Measurements from ENCODE around the gene NCF2.

NCF2 gene

DNA sequence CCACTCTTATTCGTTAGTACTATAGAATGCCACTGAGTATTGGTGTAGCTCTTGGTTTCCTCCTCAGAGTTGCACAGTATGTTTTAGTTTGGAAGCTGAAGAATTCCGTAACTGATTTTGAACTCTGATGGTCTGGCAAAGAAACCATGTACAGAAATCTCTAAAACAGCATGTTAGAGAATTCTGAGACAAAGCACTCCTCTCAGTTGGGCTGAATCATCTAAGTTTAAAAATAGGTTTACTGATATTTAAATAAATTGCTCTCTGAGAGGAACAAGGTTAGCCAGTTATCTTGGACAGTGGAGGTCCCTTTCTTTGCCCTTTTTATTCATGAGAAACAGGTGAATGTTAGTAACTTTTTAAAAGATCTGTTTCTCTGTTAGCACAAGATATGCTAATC, 43.8 kb downstream of the NCF2 start:
- H3K9me3 Mint-ChIP-seq = no peaks in the 10 kb centered on the region
- no peak overlapping the region for H3K27ac Mint-ChIP-seq
- peaks cover 52% of the 10 kb centered on the region for H3K36me3 Mint-ChIP-seq
- peaks cover 12% of the 10 kb centered on the region for H3K4me1 Mint-ChIP-seq
- CTCF ChIA-PET = interaction anchor here (1.0 to 1.1 kb wide), 2 partner anchors 17 to 76 kb away, joined by 3 read pairs; no protein-coding TSS in a partner anchor
- no peak overlapping the region for H3K4me3 Mint-ChIP-seq
- no peaks in the 10 kb centered on the region for H3K27me3 Mint-ChIP-seq
- DNase-seq = no peak

GRCh38 chr1:183544598-183545297, 45.5 kb downstream of the NCF2 start:
- DNase-seq = no peak
- H3K36me3 Mint-ChIP-seq = peaks cover 52% of the 10 kb centered on the region

DNA sequence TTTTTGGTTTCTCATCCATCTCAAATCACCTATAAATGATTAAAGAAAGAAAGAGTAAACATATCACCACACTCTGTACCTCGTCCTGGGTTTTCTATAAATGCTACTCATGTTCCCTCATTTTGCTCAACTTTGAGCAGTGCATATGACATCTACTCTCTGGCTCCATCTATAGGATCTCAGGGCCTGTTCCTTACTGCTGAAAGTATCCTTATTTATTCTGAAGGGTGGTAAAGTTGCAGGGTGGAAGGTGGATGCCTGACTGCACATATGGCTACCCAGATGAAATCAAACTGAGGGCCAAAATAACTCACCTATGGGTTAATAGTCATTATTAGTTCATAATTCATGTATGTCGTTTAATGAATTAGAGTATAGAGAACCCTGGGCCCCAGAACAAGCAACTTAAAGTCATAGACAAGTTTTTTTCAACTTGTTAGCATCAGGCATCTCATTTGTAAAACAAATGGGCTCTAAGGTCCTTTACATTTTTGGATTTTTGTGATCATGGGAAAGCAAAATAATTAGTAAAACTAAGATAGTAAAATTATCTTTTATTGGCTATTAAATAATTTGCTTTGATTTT, 46.5 kb downstream of the NCF2 start:
- Mint-ChIP-seq H3K36me3 (peaks cover 59% of the 10 kb centered on the region), H3K9me3 (no peaks in the 10 kb centered on the region), H3K4me1 (peaks cover 12% of the 10 kb centered on the region), H3K27ac (peak overlapping the region; percentile 13), H3K4me3 (no peak overlapping the region), H3K27me3 (no peaks in the 10 kb centered on the region)
- no peak for DNase-seq
- CTCF ChIA-PET = no interaction called here

More at GRCh38 chr1:183544598-183545297, 45.5 kb downstream of the NCF2 start:
- H3K27me3 Mint-ChIP-seq = no peaks in the 10 kb centered on the region
- H3K4me3 Mint-ChIP-seq = no peak overlapping the region
- H3K4me1 Mint-ChIP-seq = peaks cover 12% of the 10 kb centered on the region
- H3K9me3 Mint-ChIP-seq = no peaks in the 10 kb centered on the region
- no peak overlapping the region for H3K27ac Mint-ChIP-seq
- CTCF ChIA-PET = interaction anchor here (0.7 to 1.7 kb wide), 4 partner anchors 30 to 77 kb away, joined by 3 to 8 read pairs (median 4); no protein-coding TSS in a partner anchor

GRCh38 chr1:183537405-183537804, 52.9 kb downstream of the NCF2 start:
- Mint-ChIP-seq H3K4me3 (no peak overlapping the region), H3K27me3 (no peaks in the 10 kb centered on the region), H3K27ac (no peak overlapping the region), H3K36me3 (peaks cover 60% of the 10 kb centered on the region), H3K4me1 (peaks cover 6% of the 10 kb centered on the region), H3K9me3 (no peaks in the 10 kb centered on the region)
- DNase-seq = no peak
- CTCF ChIA-PET = no interaction called here

DNA sequence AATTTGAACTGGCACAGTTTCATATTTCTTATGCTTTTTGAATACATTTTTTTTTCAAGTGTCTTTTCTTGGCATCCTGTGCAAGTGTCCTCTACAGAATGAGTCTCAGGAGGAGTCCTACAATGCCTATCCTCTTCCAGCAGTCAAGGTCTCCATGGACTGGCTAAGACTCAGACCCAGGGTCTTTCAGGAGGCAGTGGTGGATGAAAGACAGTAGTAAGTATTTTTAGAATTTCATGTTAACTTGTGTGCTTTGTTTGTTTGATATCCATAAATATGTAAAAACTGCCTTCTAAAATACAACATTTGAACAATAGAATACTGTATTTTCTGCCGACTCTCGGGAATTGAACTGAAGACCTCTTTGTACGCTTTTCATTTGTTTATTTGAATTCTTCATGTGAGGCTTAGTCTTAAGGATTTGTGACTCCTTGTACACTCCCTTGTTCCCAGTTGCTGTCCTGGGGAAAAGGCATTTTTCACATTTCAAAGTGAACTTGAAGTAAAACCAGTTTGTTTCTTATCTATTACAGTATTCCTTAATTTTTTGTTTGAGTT, 56.6 kb downstream of the NCF2 start:
- H3K9me3 Mint-ChIP-seq = no peaks in the 10 kb centered on the region
- CTCF ChIA-PET = no interaction called here
- no peaks in the 10 kb centered on the region for H3K4me1 Mint-ChIP-seq
- no peaks in the 10 kb centered on the region for H3K27me3 Mint-ChIP-seq
- no peak for DNase-seq
- H3K4me3 Mint-ChIP-seq = no peak overlapping the region
- H3K27ac Mint-ChIP-seq = no peak overlapping the region
- H3K36me3 Mint-ChIP-seq = peaks cover 51% of the 10 kb centered on the region

DNA sequence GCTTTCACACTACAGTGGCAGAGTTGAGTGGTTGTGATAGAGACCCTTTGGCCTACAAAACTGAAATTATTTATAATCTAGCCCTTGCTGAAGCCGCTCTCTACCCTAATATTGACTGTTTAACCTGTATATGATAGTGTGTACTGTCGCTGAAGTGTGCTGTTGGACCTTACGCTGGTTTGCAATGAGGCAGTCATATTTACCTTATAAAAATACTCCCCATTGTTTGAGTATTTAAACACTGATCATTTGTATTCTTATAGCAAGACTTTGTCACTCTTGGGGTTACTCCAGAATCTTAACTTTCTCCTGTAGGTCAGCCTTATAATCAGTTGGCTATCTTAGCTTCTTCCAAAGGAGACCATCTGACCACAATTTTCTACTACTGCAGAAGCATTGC, 61.7 kb downstream of the NCF2 start:
- CTCF ChIA-PET = no interaction called here
- DNase-seq = no peak
- no peaks in the 10 kb centered on the region for H3K9me3 Mint-ChIP-seq
- H3K27me3 Mint-ChIP-seq = no peaks in the 10 kb centered on the region
- H3K4me3 Mint-ChIP-seq = no peak overlapping the region
- peaks cover 42% of the 10 kb centered on the region for H3K36me3 Mint-ChIP-seq
- no peak overlapping the region for H3K27ac Mint-ChIP-seq
- no peaks in the 10 kb centered on the region for H3K4me1 Mint-ChIP-seq

GRCh38 chr1:183522104-183522503, 68.2 kb downstream of the NCF2 start:
- no peak overlapping the region for H3K27ac Mint-ChIP-seq
- no peaks in the 10 kb centered on the region for H3K4me1 Mint-ChIP-seq
- CTCF ChIA-PET = interaction anchor here (1.5 kb wide), 1 partner anchor 18 kb away, joined by 5 read pairs; no protein-coding TSS in a partner anchor
- H3K9me3 Mint-ChIP-seq = no peaks in the 10 kb centered on the region
- no peak for DNase-seq
- H3K4me3 Mint-ChIP-seq = no peak overlapping the region
- peaks cover 42% of the 10 kb centered on the region for H3K36me3 Mint-ChIP-seq
- H3K27me3 Mint-ChIP-seq = no peaks in the 10 kb centered on the region

DNA sequence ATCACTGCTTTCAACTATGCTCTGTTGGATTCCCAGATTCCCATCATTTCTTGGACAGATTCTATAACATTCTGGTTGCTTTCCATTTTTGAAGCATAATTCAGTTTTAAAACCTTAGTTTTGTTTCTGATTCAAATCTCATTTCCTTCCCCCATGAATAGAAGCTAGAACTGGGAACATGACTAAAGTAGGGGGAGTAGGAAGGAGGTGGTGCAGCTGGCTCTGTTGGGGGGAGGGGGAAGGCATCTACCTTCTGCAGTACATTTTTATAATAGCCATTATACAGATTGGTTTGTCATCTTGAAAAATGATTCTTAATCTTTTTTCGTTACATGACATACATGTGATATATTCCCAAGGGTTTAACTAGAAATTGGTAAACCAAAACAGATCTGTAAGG, 69.9 kb downstream of the NCF2 start:
- no peak overlapping the region for H3K4me3 Mint-ChIP-seq
- no peaks in the 10 kb centered on the region for H3K9me3 Mint-ChIP-seq
- CTCF ChIA-PET = interaction anchor here (1.0 kb wide), 1 partner anchor 47 kb away, joined by 3 read pairs; no protein-coding TSS in a partner anchor
- peaks cover 48% of the 10 kb centered on the region for H3K36me3 Mint-ChIP-seq
- H3K27ac Mint-ChIP-seq = no peak overlapping the region
- H3K27me3 Mint-ChIP-seq = no peaks in the 10 kb centered on the region
- no peak for DNase-seq
- no peaks in the 10 kb centered on the region for H3K4me1 Mint-ChIP-seq

GRCh38 chr1:183517401-183517800, 72.9 kb downstream of the NCF2 start:
- CTCF ChIA-PET = no interaction called here
- no peak overlapping the region for H3K4me3 Mint-ChIP-seq

DNA sequence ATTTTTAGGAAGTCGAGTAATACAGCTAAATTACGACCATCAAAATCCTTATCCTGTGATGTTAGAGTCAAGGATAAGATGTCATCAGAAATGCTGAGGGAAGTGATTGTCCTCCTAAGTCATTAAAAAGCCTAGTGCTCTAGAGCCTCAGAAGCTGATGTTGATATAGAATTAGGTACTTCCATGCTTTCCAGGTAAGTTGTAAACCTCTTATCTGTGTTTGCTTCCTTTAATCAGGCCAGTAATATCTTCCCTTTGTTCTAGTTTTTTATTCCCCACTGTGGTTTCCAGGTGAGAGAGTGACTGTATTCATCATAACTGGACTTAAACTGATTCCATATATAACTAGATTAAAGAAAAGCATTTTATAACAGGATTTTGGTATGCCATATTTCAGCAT, 73.5 kb downstream of the NCF2 start:
- no peak for DNase-seq
- no peaks in the 10 kb centered on the region for H3K27me3 Mint-ChIP-seq
- no peak overlapping the region for H3K4me3 Mint-ChIP-seq
- no peaks in the 10 kb centered on the region for H3K9me3 Mint-ChIP-seq
- CTCF ChIA-PET = no interaction called here
- H3K4me1 Mint-ChIP-seq = peaks cover 3% of the 10 kb centered on the region
- H3K27ac Mint-ChIP-seq = no peak overlapping the region
- H3K36me3 Mint-ChIP-seq = peaks cover 40% of the 10 kb centered on the region

More at GRCh38 chr1:183517401-183517800, 72.9 kb downstream of the NCF2 start:
- Mint-ChIP-seq H3K27me3 (no peaks in the 10 kb centered on the region), H3K9me3 (no peaks in the 10 kb centered on the region), H3K27ac (no peak overlapping the region), H3K4me1 (peaks cover 3% of the 10 kb centered on the region), H3K36me3 (peaks cover 45% of the 10 kb centered on the region)
- no peak for DNase-seq

GRCh38 chr1:183515002-183515689, 75.1 kb downstream of the NCF2 start:
- Mint-ChIP-seq H3K9me3 (no peaks in the 10 kb centered on the region), H3K36me3 (peaks cover 31% of the 10 kb centered on the region), H3K27me3 (no peaks in the 10 kb centered on the region), H3K4me1 (peaks cover 3% of the 10 kb centered on the region), H3K4me3 (no peak overlapping the region), H3K27ac (peak overlapping the region; percentile 56)
- DNase-seq = no peak
- CTCF ChIA-PET = interaction anchor here (1.2 kb wide), 1 partner anchor 30 kb away, joined by 3 read pairs; no protein-coding TSS in a partner anchor

GRCh38 chr1:183514235-183514634, 76.0 kb downstream of the NCF2 start:
- CTCF ChIA-PET = interaction anchor here (1.2 kb wide), 1 partner anchor 31 kb away, joined by 3 read pairs; no protein-coding TSS in a partner anchor
- Mint-ChIP-seq H3K4me1 (peaks cover 3% of the 10 kb centered on the region), H3K27ac (no peak overlapping the region), H3K9me3 (no peaks in the 10 kb centered on the region), H3K4me3 (no peak overlapping the region), H3K27me3 (no peaks in the 10 kb centered on the region), H3K36me3 (peaks cover 26% of the 10 kb centered on the region)
- DNase-seq = no peak

GRCh38 chr1:183512450-183512849, 77.8 kb downstream of the NCF2 start:
- Mint-ChIP-seq H3K27ac (no peak overlapping the region), H3K36me3 (peaks cover 19% of the 10 kb centered on the region), H3K27me3 (no peaks in the 10 kb centered on the region), H3K9me3 (no peaks in the 10 kb centered on the region), H3K4me1 (peaks cover 3% of the 10 kb centered on the region), H3K4me3 (no peak overlapping the region)
- DNase-seq = no peak
- CTCF ChIA-PET = no interaction called here

DNA sequence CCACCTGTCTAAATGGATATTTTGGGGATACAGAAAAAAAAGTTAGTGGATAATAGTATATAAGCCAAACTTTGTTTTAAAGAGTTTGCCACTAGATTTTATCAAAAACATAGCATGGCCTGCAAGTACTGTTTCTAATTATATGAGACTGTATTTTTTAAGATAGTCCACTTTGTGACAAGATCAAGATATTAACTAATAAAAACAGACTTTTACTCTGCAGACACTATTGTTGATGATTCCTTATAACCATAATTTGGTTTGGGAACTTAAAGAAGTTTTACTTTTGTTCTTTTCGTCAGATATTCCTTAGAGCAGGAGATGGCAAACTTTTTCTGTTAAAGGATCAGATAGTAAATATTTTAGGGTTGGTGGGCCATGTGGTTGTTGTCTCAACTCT, 81.6 kb downstream of the NCF2 start:
- CTCF ChIA-PET = interaction anchor here (1.5 kb wide), 1 partner anchor 31 kb away, joined by 4 read pairs; no protein-coding TSS in a partner anchor
- Mint-ChIP-seq H3K27me3 (no peaks in the 10 kb centered on the region), H3K36me3 (peaks cover 1% of the 10 kb centered on the region), H3K4me3 (no peak overlapping the region), H3K9me3 (no peaks in the 10 kb centered on the region), H3K27ac (no peak overlapping the region), H3K4me1 (peaks cover 3% of the 10 kb centered on the region)
- no peak for DNase-seq
